Stomach smooth muscle (tissue), 2 donors: ENCODE measurements around the gene IGLON5.

Experiments used
- H3K27ac ChIP-seq: one replicate; pipeline ENCODE4 v1.7.0; 2013; ENCODE audit warnings: mild to moderate bottlenecking, low read length, inconsistent platforms
- H3K27me3 ChIP-seq, 2 donors: one replicate each; pipeline ENCODE4 v1.7.0; 2013; ENCODE audit warnings: low read length in 2 of 2; ENCODE audit not compliant: insufficient read depth in 2 of 2, control insufficient read depth in 1 of 2
- H3K36me3 ChIP-seq, 2 donors: one replicate each; pipeline ENCODE4 v1.7.0; 2013; ENCODE audit warnings: low read length in 2 of 2; ENCODE audit not compliant: control insufficient read depth in 2 of 2, insufficient read depth in 2 of 2
- H3K4me1 ChIP-seq: one replicate; pipeline ENCODE4 v1.7.0; 2013; ENCODE audit warnings: low read length; ENCODE audit not compliant: control insufficient read depth, insufficient read depth
- H3K4me3 ChIP-seq, 2 donors: one replicate each; pipeline ENCODE4 v1.7.0; 2013; ENCODE audit warnings: low read length in 2 of 2
- H3K9ac ChIP-seq, 2 donors: one replicate each; pipeline ENCODE4 v1.7.0; 2013; ENCODE audit warnings: low read length in 2 of 2, mild to moderate bottlenecking in 1 of 2
- H3K9me3 ChIP-seq, 2 donors: one replicate each; pipeline ENCODE4 v1.7.0; 2013; ENCODE audit warnings: low read length in 2 of 2; ENCODE audit not compliant: control insufficient read depth in 2 of 2
- donor health status: healthy.
- donor health status: Pancreatic carcinoma.

IGLON5 gene

GRCh38 chr19:51317968-51318367 is 6.5 kb downstream of the IGLON5 start:
- peaks cover 0 to 14% of the 10 kb centered on the region in 2 donors for H3K27me3 ChIP-seq

GRCh38 chr19:51318687-51319648 is 7.5 kb downstream of the IGLON5 start:
- peaks cover 4 to 7% of the 10 kb centered on the region in 2 donors for H3K9me3 ChIP-seq
- no peak overlapping the region for H3K4me3 ChIP-seq
- H3K27ac ChIP-seq: no peak overlapping the region
- H3K4me1 ChIP-seq: no peaks in the 10 kb centered on the region
- H3K27me3 ChIP-seq: peaks cover 0 to 20% of the 10 kb centered on the region in 2 donors
- H3K9ac ChIP-seq: no peak overlapping the region
- no peaks in the 10 kb centered on the region for H3K36me3 ChIP-seq

More at GRCh38 chr19:51317968-51318367, 6.5 kb downstream of the IGLON5 start:
- Histone ChIP-seq H3K9ac (no peak overlapping the region), H3K9me3 (peaks cover 4 to 7% of the 10 kb centered on the region in 2 donors), H3K36me3 (no peaks in the 10 kb centered on the region), H3K4me3 (no peak overlapping the region), H3K4me1 (no peaks in the 10 kb centered on the region), H3K27ac (no peak overlapping the region)

- Histone ChIP-seq H3K9me3 (peaks cover 1 to 3% of the 10 kb centered on the region in 2 donors), H3K4me3 (no peak overlapping the region), H3K9ac (no peak overlapping the region), H3K27me3 (peaks cover 0 to 21% of the 10 kb centered on the region in 2 donors), H3K36me3 (no peaks in the 10 kb centered on the region), H3K4me1 (no peaks in the 10 kb centered on the region), H3K27ac (no peak overlapping the region)
Observed at GRCh38 chr19:51319649-51320279, 8.3 kb downstream of the IGLON5 start.

- Histone ChIP-seq H3K4me3 (no peak overlapping the region), H3K36me3 (no peaks in the 10 kb centered on the region), H3K27ac (no peak overlapping the region), H3K9ac (no peak overlapping the region), H3K9me3 (peaks cover 0 to 3% of the 10 kb centered on the region in 2 donors), H3K4me1 (no peaks in the 10 kb centered on the region), H3K27me3 (peaks cover 0 to 21% of the 10 kb centered on the region in 2 donors)
Observed at GRCh38 chr19:51320280-51320657, 8.8 kb downstream of the IGLON5 start.

GRCh38 chr19:51321799-51322198 is 10.4 kb downstream of the IGLON5 start:
- no peak overlapping the region for H3K9ac ChIP-seq
- H3K36me3 ChIP-seq: no peaks in the 10 kb centered on the region
- peaks cover 0 to 3% of the 10 kb centered on the region in 2 donors for H3K9me3 ChIP-seq
- H3K4me1 ChIP-seq: no peaks in the 10 kb centered on the region
- H3K27me3 ChIP-seq: peaks cover 8 to 29% of the 10 kb centered on the region in 2 donors
- H3K27ac ChIP-seq: no peak overlapping the region
- no peak overlapping the region for H3K4me3 ChIP-seq

GRCh38 chr19:51323481-51324166 is 12.2 kb downstream of the IGLON5 start:
- Histone ChIP-seq H3K27ac (no peak overlapping the region), H3K27me3 (peaks cover 21 to 38% of the 10 kb centered on the region in 2 donors), H3K36me3 (no peaks in the 10 kb centered on the region), H3K9me3 (peaks cover 0 to 3% of the 10 kb centered on the region in 2 donors), H3K4me1 (no peaks in the 10 kb centered on the region), H3K9ac (no peak overlapping the region), H3K4me3 (no peak overlapping the region)

- H3K9ac ChIP-seq: no peak overlapping the region
- no peaks in the 10 kb centered on the region for H3K4me1 ChIP-seq
- H3K27me3 ChIP-seq: peaks cover 21 to 39% of the 10 kb centered on the region in 2 donors
- no peak overlapping the region for H3K27ac ChIP-seq
- H3K36me3 ChIP-seq: no peaks in the 10 kb centered on the region
- peaks cover 0 to 3% of the 10 kb centered on the region in 2 donors for H3K9me3 ChIP-seq
- no peak overlapping the region for H3K4me3 ChIP-seq
Observed at GRCh38 chr19:51324167-51324481, 12.7 kb downstream of the IGLON5 start.

GRCh38 chr19:51325161-51325976 is 13.9 kb downstream of the IGLON5 start:
- Histone ChIP-seq H3K9ac (no peak overlapping the region), H3K4me1 (no peaks in the 10 kb centered on the region), H3K36me3 (peaks cover 0 to under 1% of the 10 kb centered on the region in 2 donors), H3K27ac (no peak overlapping the region), H3K27me3 (peaks cover 21 to 44% of the 10 kb centered on the region in 2 donors), H3K9me3 (peaks cover 0 to 3% of the 10 kb centered on the region in 2 donors), H3K4me3 (no peak overlapping the region)

GRCh38 chr19:51326216-51327065 is 15.0 kb downstream of the IGLON5 start:
- H3K4me3 ChIP-seq: no peak overlapping the region
- peaks cover 0 to 7% of the 10 kb centered on the region in 2 donors for H3K9me3 ChIP-seq
- no peak overlapping the region for H3K9ac ChIP-seq
- H3K36me3 ChIP-seq: peaks cover 0 to 4% of the 10 kb centered on the region in 2 donors
- no peak overlapping the region for H3K27ac ChIP-seq
- no peaks in the 10 kb centered on the region for H3K4me1 ChIP-seq
- H3K27me3 ChIP-seq: peaks cover 21 to 42% of the 10 kb centered on the region in 2 donors
